Calu3 (cell line): ENCODE results near the gene LRRC32. TPM values are rescaled to one million over a fixed set of nuclear protein-coding genes. Genes with fewer than 3 reads are reported as not detected.

Experiments used
- BruUV-seq: library from RNA; stranded (reverse); fragments of 400-500 nt; replicated peaks from 2 replicates; lab custom pipeline; 2021; lab: Mats Ljungman, UMichigan
- CTCF ChIA-PET: fragments of 300-600 bp; sonication (Branson Sonifier 250); formaldehyde crosslinking; loops from one replicate; lab custom pipeline; 2022; ENCODE audit warnings: antibody characterized with exemption; lab: Charles Lee
- DNase-seq: peaks from one replicate; pipeline ENCODE4 v3.0.0; 2022
- H3K27ac Mint-ChIP-seq: one replicate; pipeline ENCODE4 v1.8.0; 2022; ENCODE audit warnings: mixed read lengths; ENCODE audit not compliant: unreplicated experiment
- H3K27me3 Mint-ChIP-seq: one replicate; pipeline ENCODE4 v1.8.0; 2022; ENCODE audit warnings: mixed read lengths; ENCODE audit not compliant: unreplicated experiment
- H3K36me3 Mint-ChIP-seq: one replicate; pipeline ENCODE4 v1.8.0; 2022; ENCODE audit warnings: mild to moderate bottlenecking, moderate library complexity, mixed read lengths; ENCODE audit not compliant: insufficient read depth, unreplicated experiment
- H3K4me1 Mint-ChIP-seq: one replicate; pipeline ENCODE4 v1.8.0; 2022; ENCODE audit warnings: mild to moderate bottlenecking, low read depth, mixed read lengths; ENCODE audit not compliant: unreplicated experiment
- H3K4me3 Mint-ChIP-seq: one replicate; pipeline ENCODE4 v1.8.0; 2022; ENCODE audit warnings: mild to moderate bottlenecking, low read depth, moderate library complexity, mixed read lengths; ENCODE audit not compliant: unreplicated experiment
- H3K9me3 Mint-ChIP-seq: one replicate; pipeline ENCODE4 v1.8.0; 2022; ENCODE audit warnings: low read depth, mixed read lengths; ENCODE audit not compliant: unreplicated experiment
- intact Hi-C: fragments of 100-400 bp; cut with micrococcal nuclease; formaldehyde crosslinking; loops from one replicate; pipeline ENCODE4 v1.10.0; 2022; ENCODE audit not compliant: unreplicated experiment
- total RNA-seq: library from RNA; stranded (reverse); gene quantifications from 2 replicates; pipeline ENCODE4 v1.2.3, GENCODE V29; 2022
- TF ChIP-seq, protein P1 (sequence below): fragments of 200-600 bp; IDR thresholded peaks from one replicate; pipeline ENCODE4 v1.8.0; 2022; ENCODE audit warnings: antibody characterized with exemption; ENCODE audit not compliant: unreplicated experiment

LRRC32 gene
- total RNA-seq, 1 experiment from 2014 or later = not detected

DNA sequence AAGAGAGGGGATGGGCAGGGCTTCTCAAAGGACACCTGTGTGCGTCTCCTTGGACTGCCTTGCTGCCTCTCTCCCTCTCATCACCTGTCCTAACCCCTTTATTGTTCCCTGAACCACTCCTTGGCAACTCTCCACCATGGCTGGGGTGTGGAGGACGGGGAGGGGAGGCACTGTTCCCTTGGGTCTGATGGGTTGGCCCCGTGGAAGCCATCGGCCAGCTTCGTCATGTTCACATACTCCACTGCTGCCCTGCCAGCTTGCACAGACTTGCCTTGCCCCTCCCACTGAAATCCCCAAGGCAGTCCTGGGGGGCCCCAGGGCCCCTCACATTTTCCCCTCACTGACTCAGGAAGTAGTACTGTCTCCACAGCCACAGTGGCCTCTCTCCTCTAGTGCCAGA, 36.1 kb upstream of the LRRC32 start:
- Mint-ChIP-seq H3K36me3 (no peaks in the 10 kb centered on the region), H3K9me3 (no peaks in the 10 kb centered on the region), H3K4me3 (no peak overlapping the region), H3K4me1 (peaks cover 2% of the 10 kb centered on the region), H3K27ac (no peak overlapping the region), H3K27me3 (peaks cover 54% of the 10 kb centered on the region)
- TF ChIP-seq, protein P1, sequence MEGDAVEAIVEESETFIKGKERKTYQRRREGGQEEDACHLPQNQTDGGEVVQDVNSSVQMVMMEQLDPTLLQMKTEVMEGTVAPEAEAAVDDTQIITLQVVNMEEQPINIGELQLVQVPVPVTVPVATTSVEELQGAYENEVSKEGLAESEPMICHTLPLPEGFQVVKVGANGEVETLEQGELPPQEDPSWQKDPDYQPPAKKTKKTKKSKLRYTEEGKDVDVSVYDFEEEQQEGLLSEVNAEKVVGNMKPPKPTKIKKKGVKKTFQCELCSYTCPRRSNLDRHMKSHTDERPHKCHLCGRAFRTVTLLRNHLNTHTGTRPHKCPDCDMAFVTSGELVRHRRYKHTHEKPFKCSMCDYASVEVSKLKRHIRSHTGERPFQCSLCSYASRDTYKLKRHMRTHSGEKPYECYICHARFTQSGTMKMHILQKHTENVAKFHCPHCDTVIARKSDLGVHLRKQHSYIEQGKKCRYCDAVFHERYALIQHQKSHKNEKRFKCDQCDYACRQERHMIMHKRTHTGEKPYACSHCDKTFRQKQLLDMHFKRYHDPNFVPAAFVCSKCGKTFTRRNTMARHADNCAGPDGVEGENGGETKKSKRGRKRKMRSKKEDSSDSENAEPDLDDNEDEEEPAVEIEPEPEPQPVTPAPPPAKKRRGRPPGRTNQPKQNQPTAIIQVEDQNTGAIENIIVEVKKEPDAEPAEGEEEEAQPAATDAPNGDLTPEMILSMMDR = no peak
- intact Hi-C loops = no loop called here
- no TSS peak for BruUV-seq
- CTCF ChIA-PET = interaction anchor here (0.6 kb wide), 1 partner anchor 317 kb away, joined by 4 read pairs; no protein-coding TSS in a partner anchor
- DNase-seq = no peak

DNA sequence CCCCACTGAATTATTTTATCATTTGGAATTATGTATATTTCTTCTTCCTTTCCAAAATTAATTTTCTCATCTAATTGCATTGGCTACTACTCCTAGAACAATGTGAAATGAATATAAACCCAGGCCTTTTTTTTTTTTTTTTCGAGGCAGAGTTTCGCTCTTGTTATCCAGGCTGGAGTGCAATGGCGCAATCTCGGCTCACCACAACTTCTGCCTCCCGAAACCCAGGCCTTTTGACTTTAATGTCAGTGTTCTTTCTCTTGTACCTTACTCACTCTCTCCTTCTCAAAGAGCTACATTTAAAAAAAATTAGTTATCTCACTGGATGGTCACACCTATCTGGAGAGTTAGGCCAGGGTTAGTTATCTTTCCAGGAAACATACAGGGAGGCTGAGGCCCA, 35.3 kb upstream of the LRRC32 start:
- Mint-ChIP-seq H3K36me3 (no peaks in the 10 kb centered on the region), H3K4me1 (no peaks in the 10 kb centered on the region), H3K27ac (no peak overlapping the region), H3K4me3 (no peak overlapping the region), H3K27me3 (peaks cover 61% of the 10 kb centered on the region), H3K9me3 (no peaks in the 10 kb centered on the region)
- CTCF ChIA-PET = no interaction called here
- no TSS peak for BruUV-seq
- TF ChIP-seq, protein P1 = no peak
- DNase-seq = no peak
- intact Hi-C loops = no loop called here

DNA sequence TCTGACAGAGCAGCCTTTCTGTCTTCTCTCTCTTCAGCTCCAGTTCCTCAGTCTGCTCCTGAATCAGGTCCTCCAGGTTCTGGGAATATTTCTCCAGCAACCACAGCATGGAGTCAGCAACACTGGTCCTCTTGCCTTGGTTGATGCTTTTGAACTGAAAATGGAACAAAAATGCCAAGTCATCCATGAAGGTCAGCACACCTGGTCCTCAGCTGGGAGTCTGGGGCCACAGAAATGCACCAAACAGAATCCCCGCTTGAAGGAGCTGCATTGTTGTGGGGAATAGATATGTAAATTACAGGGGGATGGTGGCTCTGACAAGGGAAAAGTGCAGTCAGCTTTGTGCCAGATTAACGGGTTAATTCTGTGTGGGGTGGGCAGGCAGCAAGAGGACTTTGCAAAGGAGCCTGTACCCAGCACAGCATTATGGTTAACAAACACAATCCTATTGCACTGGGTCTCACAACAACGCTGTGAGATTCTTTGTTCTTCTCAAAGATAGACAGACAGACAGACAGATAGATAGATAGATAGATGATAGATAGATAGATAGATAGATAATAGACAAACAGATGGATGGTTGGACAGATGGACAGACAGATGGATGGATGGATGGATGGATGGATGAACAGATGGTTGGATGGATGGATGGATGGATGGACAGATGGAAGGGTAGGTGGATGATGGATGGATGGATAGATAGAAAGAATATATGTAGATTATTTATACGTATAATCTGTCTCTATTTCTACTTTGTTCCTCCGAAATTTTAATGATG, 33.8 kb upstream of the LRRC32 start:
- Mint-ChIP-seq H3K4me1 (no peaks in the 10 kb centered on the region), H3K27me3 (peaks cover 76% of the 10 kb centered on the region), H3K27ac (no peak overlapping the region), H3K9me3 (no peaks in the 10 kb centered on the region), H3K36me3 (no peaks in the 10 kb centered on the region), H3K4me3 (no peak overlapping the region)
- TF ChIP-seq, protein P1 = no peak
- CTCF ChIA-PET = no interaction called here
- no peak for DNase-seq
- BruUV-seq = no TSS peak
- intact Hi-C loops = no loop called here

DNA sequence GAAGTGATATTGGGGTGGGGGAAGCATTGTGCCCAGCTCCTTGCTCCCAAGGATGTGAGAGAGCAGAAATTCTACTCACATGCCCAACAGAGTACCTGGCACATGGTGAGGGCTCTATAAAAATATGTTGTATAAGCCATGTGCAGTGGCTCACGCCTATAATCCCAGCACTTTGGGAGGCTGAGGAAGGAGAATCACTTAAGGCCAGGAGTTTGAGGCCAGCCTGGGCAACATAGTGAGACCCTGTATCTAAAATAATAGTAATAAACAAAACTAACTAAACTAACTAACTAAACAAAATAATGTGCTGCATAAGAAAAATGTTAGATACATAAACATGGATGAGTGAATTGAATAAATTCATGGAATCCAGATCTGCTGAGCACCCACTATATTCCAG, 33.2 kb upstream of the LRRC32 start:
- BruUV-seq = no TSS peak
- TF ChIP-seq, protein P1 = no peak
- H3K27ac Mint-ChIP-seq = no peak overlapping the region
- no peak overlapping the region for H3K4me3 Mint-ChIP-seq
- intact Hi-C loops = no loop called here
- H3K27me3 Mint-ChIP-seq = peaks cover 81% of the 10 kb centered on the region
- no peaks in the 10 kb centered on the region for H3K9me3 Mint-ChIP-seq
- no peaks in the 10 kb centered on the region for H3K4me1 Mint-ChIP-seq
- no peak for DNase-seq
- CTCF ChIA-PET = no interaction called here
- H3K36me3 Mint-ChIP-seq = no peaks in the 10 kb centered on the region
